Suppressor macrophage (primary cell): Measurements from ENCODE around the gene TMEM121.

Source experiments
- DNase-seq, 4 experiments: peaks; one replicate each; pipeline ENCODE4 v3.0.0-alpha.2; 2020 to 2022

TMEM121 gene

GRCh38 chr14:105498430-105499255 lies 27.7 kb upstream of the TMEM121 start:
- no peak for DNase-seq

- no peak for DNase-seq
Observed at GRCh38 chr14:105499256-105500035, 26.9 kb upstream of the TMEM121 start.

GRCh38 chr14:105500036-105500725 lies 26.2 kb upstream of the TMEM121 start:
- no peak for DNase-seq

- no peak for DNase-seq
Observed at GRCh38 chr14:105500726-105501101, 25.7 kb upstream of the TMEM121 start.

GRCh38 chr14:105501504-105502291 lies 24.7 kb upstream of the TMEM121 start:
- no peak for DNase-seq

GRCh38 chr14:105502446-105503295 lies 23.7 kb upstream of the TMEM121 start:
- no peak for DNase-seq

GRCh38 chr14:105503296-105503640 lies 23.1 kb upstream of the TMEM121 start:
- DNase-seq = no peak

- no peak for DNase-seq
Observed at GRCh38 chr14:105503935-105504692, 22.3 kb upstream of the TMEM121 start.

- DNase-seq = no peak
Observed at GRCh38 chr14:105505101-105505500, 21.3 kb upstream of the TMEM121 start.

- DNase-seq = no peak
Observed at GRCh38 chr14:105507247-105507646, 19.1 kb upstream of the TMEM121 start.

GRCh38 chr14:105508069-105508468 lies 18.3 kb upstream of the TMEM121 start:
- DNase-seq = no peak

- no peak for DNase-seq
Observed at GRCh38 chr14:105508601-105509000, 17.8 kb upstream of the TMEM121 start.

- DNase-seq = no peak
Observed at GRCh38 chr14:105517096-105517495, 9.3 kb upstream of the TMEM121 start.

GRCh38 chr14:105519946-105520698 lies 6.3 kb upstream of the TMEM121 start:
- no peak for DNase-seq

GRCh38 chr14:105525326-105525725 lies 1.1 kb upstream of the TMEM121 start:
- no peak for DNase-seq

GRCh38 chr14:105526776-105527380 lies 495 bp downstream of the TMEM121 start:
- DNase-seq = no peak

- DNase-seq = no peak
Observed at GRCh38 chr14:105527381-105527825, 1.0 kb downstream of the TMEM121 start.

- DNase-seq = peak; percentile 76 to 92 (median 86)
Observed at GRCh38 chr14:105527826-105528585, 1.6 kb downstream of the TMEM121 start.
